SK-N-MC (cell line): ENCODE data around the gene FAM13A.

Experiments used
- EZH2 ChIP-seq: fragments of 200-600 bp; sonication (generic); IDR thresholded peaks from one replicate; pipeline ENCODE4 v1.6.1; 2017; ENCODE audit warnings: antibody characterized with exemption
- FOXP2 ChIP-seq: optimal IDR thresholded peaks from 2 replicates; pipeline ENCODE3; 2011; ENCODE audit warnings: mild to moderate bottlenecking, moderate library complexity; ENCODE audit not compliant: insufficient read depth; ENCODE audit errors: extremely low read length, control extremely low read depth
- POLR2AphosphoS5 ChIP-seq: IDR thresholded peaks from 2 replicates; pipeline ENCODE4 v1.6.1; 2012; ENCODE audit warnings: mild to moderate bottlenecking, low read depth, low read length, borderline replicate concordance

DNA sequence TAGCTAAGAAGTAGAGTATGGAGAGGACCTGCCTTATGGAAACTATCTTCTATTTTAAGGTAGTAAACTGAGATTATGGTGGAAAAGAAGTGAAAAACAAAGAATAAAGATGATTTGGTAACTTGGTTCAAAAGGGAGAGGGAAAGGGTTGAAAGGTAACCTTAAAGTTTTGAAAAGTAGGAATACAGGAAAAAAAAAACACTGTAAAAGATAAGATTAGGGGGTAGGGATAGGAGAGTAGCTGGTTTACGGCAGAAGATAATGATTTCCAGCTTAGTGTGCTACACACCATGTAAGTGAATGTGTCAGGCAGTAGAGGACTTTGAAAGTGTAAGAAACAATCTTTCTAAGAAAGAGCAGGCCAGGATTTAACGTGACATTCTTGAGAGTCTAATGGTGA lies 35.3 kb downstream of the FAM13A start:
- TF ChIP-seq EZH2 (no peak), POLR2AphosphoS5 (no peak), FOXP2 (no peak)
